HUES64 (cell line): ENCODE data around the gene IL17C.

Experiments
- H3K27ac ChIP-seq: 2 replicates; pipeline ENCODE4 v1.7.0; 2013; ENCODE audit warnings: low read depth, low read length, inconsistent platforms
- H3K27me3 ChIP-seq: 2 replicates; pipeline ENCODE4 v1.6.1; 2013; ENCODE audit warnings: mild to moderate bottlenecking, low read length; ENCODE audit not compliant: insufficient read depth
- H3K36me3 ChIP-seq: 2 replicates; pipeline ENCODE4 v1.6.1; 2013; ENCODE audit warnings: mild to moderate bottlenecking, low read length; ENCODE audit not compliant: insufficient read depth
- H3K4me1 ChIP-seq: 2 replicates; pipeline ENCODE4 v1.6.1; 2013; ENCODE audit warnings: mild to moderate bottlenecking, low read length, moderate library complexity; ENCODE audit not compliant: insufficient read depth
- H3K4me3 ChIP-seq: 2 replicates; pipeline ENCODE4 v1.5.1; 2013; ENCODE audit warnings: mild to moderate bottlenecking, low read length, moderate library complexity
- H3K9ac ChIP-seq: 2 replicates; pipeline ENCODE4 v1.6.1; 2013; ENCODE audit warnings: mild to moderate bottlenecking, low read depth, low read length
- H3K9me3 ChIP-seq: 2 replicates; pipeline ENCODE4 v1.6.1; 2013; ENCODE audit warnings: low read depth, low read length; ENCODE audit not compliant: insufficient read depth
- WGBS: fragments of 150-250, 120-280 bp; methylation state at CpG from one replicate; pipeline ENCODE4 v1.1.7; 2013; ENCODE audit warnings: missing lambda C conversion rate; 5-methylcytosine and 5-hydroxymethylcytosine counted together

IL17C gene

DNA sequence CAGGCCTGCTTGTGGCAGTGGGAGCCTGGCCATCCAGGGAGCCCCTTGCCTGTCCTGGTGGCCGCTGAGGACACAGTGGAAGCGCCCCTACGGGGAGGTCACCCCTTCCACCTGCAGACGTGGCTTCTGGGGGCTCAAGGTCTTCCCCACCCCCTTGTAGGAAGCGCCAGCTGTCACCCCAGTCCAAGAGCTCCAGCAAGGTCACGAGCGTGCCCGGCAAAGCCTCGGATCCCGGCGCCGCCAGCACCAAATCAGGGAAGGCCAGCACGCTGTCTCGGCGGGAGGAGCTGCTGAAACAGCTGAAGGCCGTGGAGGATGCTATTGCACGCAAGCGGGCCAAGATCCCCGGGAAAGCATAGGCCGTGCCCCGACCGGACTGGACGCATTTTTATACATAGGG is 7.4 kb upstream of the IL17C start:
- H3K9me3 ChIP-seq = no peaks in the 10 kb centered on the region
- no peak overlapping the region for H3K9ac ChIP-seq
- 90% methylated on average over 23 of the region's 23 CpGs for WGBS
- no peaks in the 10 kb centered on the region for H3K4me1 ChIP-seq
- peaks cover 52% of the 10 kb centered on the region for H3K36me3 ChIP-seq
- H3K4me3 ChIP-seq = no peak overlapping the region
- peaks cover 5% of the 10 kb centered on the region; the same call in 1 of the 2 replicates for H3K27me3 ChIP-seq
- H3K27ac ChIP-seq = no peak overlapping the region

DNA sequence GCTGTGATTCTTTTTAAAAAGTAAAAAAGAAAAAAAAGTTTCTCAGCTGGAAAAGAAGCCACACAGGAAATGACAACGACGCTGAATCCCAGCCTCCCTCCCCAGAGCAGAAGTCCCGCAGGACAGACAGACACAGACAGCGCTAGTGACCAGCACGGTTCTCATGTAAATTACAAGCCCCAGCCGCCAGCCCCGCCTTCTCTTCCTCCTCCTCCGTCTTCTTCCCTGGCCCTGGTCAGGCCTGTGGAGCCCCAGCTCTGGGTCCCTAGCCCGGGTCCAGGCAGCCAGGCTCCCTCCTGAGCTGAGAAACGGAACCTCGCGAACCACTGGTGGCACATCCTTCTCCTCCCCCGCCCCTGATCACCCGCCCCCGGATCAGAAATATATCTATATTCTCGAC is 7.0 kb upstream of the IL17C start:
- H3K27me3 ChIP-seq = peaks cover 9% of the 10 kb centered on the region
- WGBS = 58% methylated on average over 16 of the region's 16 CpGs
- no peaks in the 10 kb centered on the region for H3K4me1 ChIP-seq
- H3K9me3 ChIP-seq = no peaks in the 10 kb centered on the region
- H3K27ac ChIP-seq = no peak overlapping the region
- H3K9ac ChIP-seq = no peak overlapping the region
- peaks cover 49% of the 10 kb centered on the region for H3K36me3 ChIP-seq
- no peak overlapping the region for H3K4me3 ChIP-seq

- H3K27me3 ChIP-seq = peaks cover 10% of the 10 kb centered on the region
- no peaks in the 10 kb centered on the region for H3K9me3 ChIP-seq
- H3K4me1 ChIP-seq = no peaks in the 10 kb centered on the region
- H3K9ac ChIP-seq = no peak overlapping the region
- WGBS = 89% methylated on average over 30 of the region's 30 CpGs
- peaks cover 43% of the 10 kb centered on the region for H3K36me3 ChIP-seq
- no peak overlapping the region for H3K4me3 ChIP-seq
- no peak overlapping the region for H3K27ac ChIP-seq
Measured at GRCh38 chr16:88631920-88632586, 6.3 kb upstream of the IL17C start.

- Histone ChIP-seq H3K4me1 (no peaks in the 10 kb centered on the region), H3K9me3 (no peaks in the 10 kb centered on the region), H3K27ac (no peak overlapping the region), H3K4me3 (no peak overlapping the region), H3K9ac (no peak overlapping the region), H3K27me3 (peaks cover 10% of the 10 kb centered on the region), H3K36me3 (peaks cover 38% of the 10 kb centered on the region)
- 92% methylated on average over 11 of the region's 11 CpGs for WGBS
Measured at GRCh38 chr16:88632587-88632930, 5.8 kb upstream of the IL17C start.

- Histone ChIP-seq H3K9me3 (no peaks in the 10 kb centered on the region), H3K9ac (no peak overlapping the region), H3K4me1 (peaks cover 3% of the 10 kb centered on the region; the same call in 1 of the 2 replicates), H3K27ac (no peak overlapping the region), H3K36me3 (peaks cover 29% of the 10 kb centered on the region), H3K4me3 (peak overlapping the region; percentile 68), H3K27me3 (peaks cover 10% of the 10 kb centered on the region)
- WGBS = 37% methylated on average over 23 of the region's 23 CpGs
Measured at GRCh38 chr16:88633684-88634140, 4.7 kb upstream of the IL17C start.

- H3K4me3 ChIP-seq = peak overlapping the region; percentile 68
- H3K36me3 ChIP-seq = peaks cover 28% of the 10 kb centered on the region
- H3K4me1 ChIP-seq = peaks cover 5% of the 10 kb centered on the region; the same call in 1 of the 2 replicates
- no peaks in the 10 kb centered on the region for H3K9me3 ChIP-seq
- WGBS = 2% methylated on average over 82 of the region's 82 CpGs
- peaks cover 10% of the 10 kb centered on the region for H3K27me3 ChIP-seq
- peak overlapping the region; percentile 66 for H3K9ac ChIP-seq
- no peak overlapping the region for H3K27ac ChIP-seq
Measured at GRCh38 chr16:88634141-88634993, 4.0 kb upstream of the IL17C start.

DNA sequence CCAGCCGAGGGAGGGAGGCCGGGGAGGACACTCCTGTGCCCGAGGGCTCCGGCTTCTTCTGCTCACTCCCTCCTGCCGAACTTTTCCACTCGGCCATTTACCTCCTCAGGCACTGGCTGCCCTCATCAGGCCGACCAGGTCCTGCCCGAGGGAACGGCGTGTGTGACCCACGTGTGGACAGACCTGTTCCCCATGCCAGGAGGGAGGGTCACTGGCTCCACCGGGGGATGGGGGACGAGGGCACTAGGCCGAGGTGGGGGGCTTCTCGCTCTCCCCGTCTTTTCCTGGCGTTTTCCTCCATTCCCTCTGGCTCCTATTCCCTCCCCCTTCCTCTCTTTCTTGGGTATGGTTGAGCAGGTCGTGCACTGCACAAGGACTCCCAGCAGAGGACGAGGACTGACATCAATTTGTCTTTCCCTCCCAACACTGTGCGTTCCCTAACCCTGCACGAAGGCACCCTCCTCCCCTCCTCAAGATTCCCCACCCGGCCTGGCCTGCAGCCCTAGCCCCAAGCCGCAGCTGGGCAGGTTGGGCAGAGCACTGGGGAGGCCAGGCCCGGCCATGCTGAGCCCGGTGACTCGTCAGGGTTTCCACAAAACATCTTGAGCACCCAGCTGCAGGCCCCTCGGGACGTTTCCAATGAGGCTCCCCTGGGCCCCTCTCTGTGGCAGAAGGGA is 3.2 kb upstream of the IL17C start:
- Histone ChIP-seq H3K36me3 (peaks cover 21% of the 10 kb centered on the region), H3K27me3 (peaks cover 10% of the 10 kb centered on the region), H3K9ac (peak overlapping the region; percentile 66; the same call in 1 of the 2 replicates), H3K4me3 (peak overlapping the region; percentile 68), H3K27ac (no peak overlapping the region), H3K4me1 (peaks cover 6% of the 10 kb centered on the region; the same call in 1 of the 2 replicates), H3K9me3 (no peaks in the 10 kb centered on the region)
- 28% methylated on average over 28 of the region's 28 CpGs for WGBS

DNA sequence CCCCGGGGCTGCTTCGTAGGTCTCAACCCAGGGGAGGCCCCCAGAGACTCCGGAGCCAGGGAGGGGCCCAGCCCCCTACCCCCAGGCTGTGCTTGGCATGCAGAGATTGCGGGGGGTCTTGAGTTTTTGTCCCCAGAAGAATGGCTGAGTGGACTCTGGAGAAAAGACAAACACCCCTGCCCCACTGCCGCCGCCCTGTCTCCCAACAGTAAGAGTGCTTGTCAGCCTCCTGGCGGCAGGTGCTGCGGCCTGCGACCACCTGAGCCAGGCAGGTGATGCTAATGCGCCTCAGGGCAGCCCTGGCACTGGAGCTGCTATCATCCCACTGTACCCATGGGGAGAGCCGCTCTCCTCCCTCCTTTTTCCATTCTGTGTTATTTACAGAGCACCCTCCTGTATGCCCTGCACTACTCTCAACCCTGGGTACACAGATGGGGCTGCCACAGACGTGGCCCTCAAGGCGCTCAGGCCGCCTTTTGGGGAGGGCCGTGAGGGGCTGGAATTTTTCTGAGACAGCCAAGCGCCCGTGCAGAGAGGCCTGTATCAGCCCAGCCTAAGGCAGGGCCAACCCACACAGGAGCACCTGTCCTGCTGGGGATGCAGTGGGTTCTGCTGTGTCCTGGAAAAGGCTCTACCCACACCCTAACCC is 2.6 kb upstream of the IL17C start:
- Histone ChIP-seq H3K36me3 (peaks cover 16% of the 10 kb centered on the region; the same call in 1 of the 2 replicates), H3K4me3 (no peak overlapping the region), H3K9me3 (no peaks in the 10 kb centered on the region), H3K9ac (no peak overlapping the region), H3K27me3 (peaks cover 14% of the 10 kb centered on the region), H3K4me1 (peaks cover 6% of the 10 kb centered on the region; the same call in 1 of the 2 replicates), H3K27ac (no peak overlapping the region)
- 93% methylated on average over 17 of the region's 17 CpGs for WGBS

GRCh38 chr16:88636488-88637265 is 1.7 kb upstream of the IL17C start:
- H3K4me1 ChIP-seq = peaks cover 6% of the 10 kb centered on the region; the same call in 1 of the 2 replicates
- 80% methylated on average over 22 of the region's 23 CpGs for WGBS
- H3K27me3 ChIP-seq = peaks cover 14% of the 10 kb centered on the region
- H3K4me3 ChIP-seq = no peak overlapping the region
- H3K36me3 ChIP-seq = peaks cover 8% of the 10 kb centered on the region; the same call in 1 of the 2 replicates
- no peak overlapping the region for H3K9ac ChIP-seq
- H3K27ac ChIP-seq = no peak overlapping the region
- H3K9me3 ChIP-seq = no peaks in the 10 kb centered on the region
